ENCODE measurements around the gene SLC9A9. TPM values are rescaled to one million over a fixed set of nuclear protein-coding genes. Genes with fewer than 3 reads are reported as not detected.

Gene SLC9A9
- polyA plus RNA-seq, 1 donor from 2014 or later: 0.54 TPM

DNA sequence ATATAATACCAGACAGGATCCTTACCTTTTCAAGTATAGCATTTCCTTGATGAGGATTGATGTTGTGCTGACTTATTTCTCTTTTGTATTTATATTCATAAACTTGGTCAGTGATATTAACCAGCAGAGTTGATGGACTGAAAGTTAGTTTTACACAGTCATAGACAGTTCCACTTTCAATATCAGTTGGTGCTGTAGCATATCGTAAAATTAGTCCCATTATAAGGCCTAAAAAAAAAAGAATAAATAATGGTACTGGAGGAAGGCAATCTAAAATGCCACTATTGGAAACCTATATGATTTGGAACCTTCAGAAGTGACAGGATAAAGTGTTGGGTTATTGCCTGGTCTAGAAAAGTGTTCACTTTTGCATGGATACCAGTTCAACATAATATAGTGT is 16.3 kb downstream of the SLC9A9 start:
- no peak overlapping the region for H3K4me2 ChIP-seq (ENCODE audit: low read length)
- no peaks in the 10 kb centered on the region for H3F3A ChIP-seq (ENCODE audit: insufficient read depth, low read length, poor library complexity, severe bottlenecking)
- H3K27ac ChIP-seq (ENCODE audit: low read length): no peak overlapping the region

DNA sequence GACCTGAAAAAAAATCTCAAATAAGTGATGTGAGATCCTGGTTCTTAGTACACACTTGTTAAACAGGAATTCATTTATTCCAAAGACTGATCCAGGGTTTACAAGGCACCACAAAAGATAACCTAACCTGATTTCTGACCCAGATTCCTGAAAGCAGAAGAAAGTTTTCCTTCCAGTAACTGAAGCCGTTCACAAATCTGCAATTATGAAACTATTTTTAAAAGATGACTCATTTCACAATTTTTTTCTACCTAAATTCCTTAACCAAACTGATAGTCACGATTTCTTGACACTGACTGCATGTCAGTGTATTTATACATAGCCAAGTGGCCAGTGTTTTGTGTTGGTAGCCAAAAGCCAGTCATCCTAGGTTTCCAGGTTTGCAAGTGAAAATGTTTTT is 17.1 kb downstream of the SLC9A9 start:
- TF ChIP-seq POLR2AphosphoS5 (IDR thresholded peaks at IDR 0.05) (no peak), TAF1 (IDR thresholded peaks at IDR 0.05; ENCODE audit: low read depth) (no peak), MXI1 (conservative IDR thresholded peaks at IDR 0.05; ENCODE audit: poor library complexity, severe bottlenecking) (no peak), SMC3 (conservative IDR thresholded peaks at IDR 0.05; ENCODE audit: poor library complexity) (no peak), EP300 (conservative IDR thresholded peaks at IDR 0.05; ENCODE audit: poor library complexity, severe bottlenecking) (no peak), RAD21 (conservative IDR thresholded peaks at IDR 0.05) (no peak), EZH2 (IDR thresholded peaks at IDR 0.05; ENCODE audit: borderline replicate concordance, insufficient read depth, low read length, poor library complexity, severe bottlenecking) (no peak)
- TF ChIP-seq, protein P1, sequence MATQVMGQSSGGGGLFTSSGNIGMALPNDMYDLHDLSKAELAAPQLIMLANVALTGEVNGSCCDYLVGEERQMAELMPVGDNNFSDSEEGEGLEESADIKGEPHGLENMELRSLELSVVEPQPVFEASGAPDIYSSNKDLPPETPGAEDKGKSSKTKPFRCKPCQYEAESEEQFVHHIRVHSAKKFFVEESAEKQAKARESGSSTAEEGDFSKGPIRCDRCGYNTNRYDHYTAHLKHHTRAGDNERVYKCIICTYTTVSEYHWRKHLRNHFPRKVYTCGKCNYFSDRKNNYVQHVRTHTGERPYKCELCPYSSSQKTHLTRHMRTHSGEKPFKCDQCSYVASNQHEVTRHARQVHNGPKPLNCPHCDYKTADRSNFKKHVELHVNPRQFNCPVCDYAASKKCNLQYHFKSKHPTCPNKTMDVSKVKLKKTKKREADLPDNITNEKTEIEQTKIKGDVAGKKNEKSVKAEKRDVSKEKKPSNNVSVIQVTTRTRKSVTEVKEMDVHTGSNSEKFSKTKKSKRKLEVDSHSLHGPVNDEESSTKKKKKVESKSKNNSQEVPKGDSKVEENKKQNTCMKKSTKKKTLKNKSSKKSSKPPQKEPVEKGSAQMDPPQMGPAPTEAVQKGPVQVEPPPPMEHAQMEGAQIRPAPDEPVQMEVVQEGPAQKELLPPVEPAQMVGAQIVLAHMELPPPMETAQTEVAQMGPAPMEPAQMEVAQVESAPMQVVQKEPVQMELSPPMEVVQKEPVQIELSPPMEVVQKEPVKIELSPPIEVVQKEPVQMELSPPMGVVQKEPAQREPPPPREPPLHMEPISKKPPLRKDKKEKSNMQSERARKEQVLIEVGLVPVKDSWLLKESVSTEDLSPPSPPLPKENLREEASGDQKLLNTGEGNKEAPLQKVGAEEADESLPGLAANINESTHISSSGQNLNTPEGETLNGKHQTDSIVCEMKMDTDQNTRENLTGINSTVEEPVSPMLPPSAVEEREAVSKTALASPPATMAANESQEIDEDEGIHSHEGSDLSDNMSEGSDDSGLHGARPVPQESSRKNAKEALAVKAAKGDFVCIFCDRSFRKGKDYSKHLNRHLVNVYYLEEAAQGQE (IDR thresholded peaks at IDR 0.05; ENCODE audit: borderline replicate concordance): no peak
- TF ChIP-seq, protein P2, sequence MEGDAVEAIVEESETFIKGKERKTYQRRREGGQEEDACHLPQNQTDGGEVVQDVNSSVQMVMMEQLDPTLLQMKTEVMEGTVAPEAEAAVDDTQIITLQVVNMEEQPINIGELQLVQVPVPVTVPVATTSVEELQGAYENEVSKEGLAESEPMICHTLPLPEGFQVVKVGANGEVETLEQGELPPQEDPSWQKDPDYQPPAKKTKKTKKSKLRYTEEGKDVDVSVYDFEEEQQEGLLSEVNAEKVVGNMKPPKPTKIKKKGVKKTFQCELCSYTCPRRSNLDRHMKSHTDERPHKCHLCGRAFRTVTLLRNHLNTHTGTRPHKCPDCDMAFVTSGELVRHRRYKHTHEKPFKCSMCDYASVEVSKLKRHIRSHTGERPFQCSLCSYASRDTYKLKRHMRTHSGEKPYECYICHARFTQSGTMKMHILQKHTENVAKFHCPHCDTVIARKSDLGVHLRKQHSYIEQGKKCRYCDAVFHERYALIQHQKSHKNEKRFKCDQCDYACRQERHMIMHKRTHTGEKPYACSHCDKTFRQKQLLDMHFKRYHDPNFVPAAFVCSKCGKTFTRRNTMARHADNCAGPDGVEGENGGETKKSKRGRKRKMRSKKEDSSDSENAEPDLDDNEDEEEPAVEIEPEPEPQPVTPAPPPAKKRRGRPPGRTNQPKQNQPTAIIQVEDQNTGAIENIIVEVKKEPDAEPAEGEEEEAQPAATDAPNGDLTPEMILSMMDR (IDR thresholded peaks at IDR 0.05; ENCODE audit: poor library complexity, severe bottlenecking): no peak
- Histone ChIP-seq H3K79me2 (replicated peaks; ENCODE audit: insufficient read depth, low read length) (no peaks in the 10 kb centered on the region), H3K4me2 (ENCODE audit: low read length) (no peak overlapping the region), H3K36me3 (ENCODE audit: insufficient read depth, low read length) (no peaks in the 10 kb centered on the region), H3K9me2 (ENCODE audit: insufficient read depth, low read length) (no peaks in the 10 kb centered on the region), H3K9me3 (ENCODE audit: low read length) (no peaks in the 10 kb centered on the region), H3K4me3 (ENCODE audit: low read length) (no peak overlapping the region), H3F3A (ENCODE audit: insufficient read depth, low read length, poor library complexity, severe bottlenecking) (no peaks in the 10 kb centered on the region), H4K20me1 (ENCODE audit: insufficient read depth) (no peaks in the 10 kb centered on the region), H3K27ac (ENCODE audit: low read length) (no peak overlapping the region), H2AFZ (ENCODE audit: low read depth, low read length) (no peak overlapping the region), H3K27me3 (ENCODE audit: insufficient read depth, low read depth, low read length) (no peaks in the 10 kb centered on the region), H3K9ac (ENCODE audit: low read length) (no peak overlapping the region)

More for the DNA sequence above, 16.3 kb downstream of the SLC9A9 start:
- no peaks in the 10 kb centered on the region for H3K27me3 ChIP-seq (ENCODE audit: insufficient read depth, low read depth, low read length)
- TF ChIP-seq EZH2 (IDR thresholded peaks at IDR 0.05; ENCODE audit: borderline replicate concordance, insufficient read depth, low read length, poor library complexity, severe bottlenecking) (no peak), EP300 (conservative IDR thresholded peaks at IDR 0.05; ENCODE audit: poor library complexity, severe bottlenecking) (no peak), POLR2AphosphoS5 (IDR thresholded peaks at IDR 0.05) (no peak), TAF1 (IDR thresholded peaks at IDR 0.05; ENCODE audit: low read depth) (no peak), MXI1 (conservative IDR thresholded peaks at IDR 0.05; ENCODE audit: poor library complexity, severe bottlenecking) (no peak), SMC3 (conservative IDR thresholded peaks at IDR 0.05; ENCODE audit: poor library complexity) (no peak), RAD21 (conservative IDR thresholded peaks at IDR 0.05) (no peak)
- TF ChIP-seq, protein P1 (IDR thresholded peaks at IDR 0.05; ENCODE audit: borderline replicate concordance): no peak
- TF ChIP-seq, protein P2 (IDR thresholded peaks at IDR 0.05; ENCODE audit: poor library complexity, severe bottlenecking): no peak
- H3K9me3 ChIP-seq (ENCODE audit: low read length): no peaks in the 10 kb centered on the region
- H4K20me1 ChIP-seq (ENCODE audit: insufficient read depth): no peaks in the 10 kb centered on the region
- no peaks in the 10 kb centered on the region for H3K9me2 ChIP-seq (ENCODE audit: insufficient read depth, low read length)
- H3K9ac ChIP-seq (ENCODE audit: low read length): no peak overlapping the region
- no peaks in the 10 kb centered on the region for H3K79me2 ChIP-seq (replicated peaks; ENCODE audit: insufficient read depth, low read length)
- H3K4me3 ChIP-seq (ENCODE audit: low read length): no peak overlapping the region
- H2AFZ ChIP-seq (ENCODE audit: low read depth, low read length): no peak overlapping the region
- no peaks in the 10 kb centered on the region for H3K36me3 ChIP-seq (ENCODE audit: insufficient read depth, low read length)
